Measurements from ENCODE around the gene EDNRB. TPM values are rescaled to one million over a fixed set of nuclear protein-coding genes. Genes with fewer than 3 reads are reported as not detected.

The EDNRB gene
- total RNA-seq, 2 donors from 2014 or later: 4.4 to 5.9 TPM

- peaks cover 11% of the 10 kb centered on the region for H3K9me3 Mint-ChIP-seq
- Histone ChIP-seq H3K4me1 (ENCODE audit: control insufficient read depth, insufficient read depth, low read length) (no peaks in the 10 kb centered on the region), H3K27me3 (ENCODE audit: control insufficient read depth, insufficient read depth, low read length, poor library complexity, severe bottlenecking) (no peaks in the 10 kb centered on the region), H3K27ac (ENCODE audit: low read depth, low read length) (no peak overlapping the region), H3K9me3 (ENCODE audit: control insufficient read depth, low read length) (no peaks in the 10 kb centered on the region), H3K36me3 (ENCODE audit: control insufficient read depth, insufficient read depth, low read length) (no peaks in the 10 kb centered on the region), H3K9ac (ENCODE audit: extremely low read depth, low read length, poor library complexity, severe bottlenecking) (no peak overlapping the region), H3K4me3 (ENCODE audit: low read length) (no peak overlapping the region)
- H3K4me1 Mint-ChIP-seq: peaks cover 11% of the 10 kb centered on the region
- no peak overlapping the region for H3K4me3 Mint-ChIP-seq
- no peaks in the 10 kb centered on the region for H3K36me3 Mint-ChIP-seq (ENCODE audit: low read depth)
- H3K27me3 Mint-ChIP-seq (ENCODE audit: insufficient read depth): peaks cover 2% of the 10 kb centered on the region
- H3K27ac Mint-ChIP-seq: no peak overlapping the region
- TF ChIP-seq CTCF (conservative IDR thresholded peaks at IDR 0.05): no peak
- DNase-seq: no peak
- 77 to 91% methylated on average over 2 of the region's 2 CpGs for WGBS, 2 experiments (ENCODE audit: insufficient coverage in 1 of 2, insufficient read length in 1 of 2)
Measured at GRCh38 chr13:77928909-77929308, 10.3 kb upstream of the EDNRB start.

DNA sequence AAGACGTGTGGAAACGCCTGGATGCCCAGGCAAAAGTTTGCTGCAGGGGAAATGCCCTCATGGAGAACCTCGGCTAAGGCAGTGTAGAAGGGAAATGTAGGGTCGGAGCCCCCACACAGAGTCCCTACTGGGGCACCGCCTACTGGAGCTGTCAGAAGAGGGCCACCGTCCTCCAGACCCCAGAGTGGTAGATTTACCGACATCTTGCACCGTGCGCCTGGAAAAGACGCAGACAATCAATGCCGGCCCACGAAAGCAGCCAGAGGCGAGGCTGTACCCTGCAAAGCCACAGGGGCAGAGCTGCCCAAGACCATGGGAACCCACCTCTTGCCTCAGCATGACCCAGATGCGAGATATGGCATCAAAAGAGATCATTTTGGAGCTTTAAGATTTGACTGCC, 7.0 kb upstream of the EDNRB start:
- Histone ChIP-seq H3K9me3 (ENCODE audit: control insufficient read depth, low read length) (no peaks in the 10 kb centered on the region), H3K4me1 (ENCODE audit: control insufficient read depth, insufficient read depth, low read length) (no peaks in the 10 kb centered on the region), H3K9ac (ENCODE audit: extremely low read depth, low read length, poor library complexity, severe bottlenecking) (no peak overlapping the region), H3K4me3 (ENCODE audit: low read length) (no peak overlapping the region), H3K27me3 (ENCODE audit: control insufficient read depth, insufficient read depth, low read length, poor library complexity, severe bottlenecking) (peaks cover 3% of the 10 kb centered on the region), H3K36me3 (ENCODE audit: control insufficient read depth, insufficient read depth, low read length) (no peaks in the 10 kb centered on the region), H3K27ac (ENCODE audit: low read depth, low read length) (no peak overlapping the region)
- no peaks in the 10 kb centered on the region for H3K4me1 Mint-ChIP-seq
- H3K36me3 Mint-ChIP-seq (ENCODE audit: low read depth): no peaks in the 10 kb centered on the region
- peaks cover 2% of the 10 kb centered on the region for H3K27me3 Mint-ChIP-seq (ENCODE audit: insufficient read depth)
- WGBS, 2 experiments (ENCODE audit: insufficient coverage in 1 of 2, insufficient read length in 1 of 2): 95% methylated on average over 14 of the region's 14 CpGs
- no peak overlapping the region for H3K4me3 Mint-ChIP-seq
- no peak overlapping the region for H3K27ac Mint-ChIP-seq
- TF ChIP-seq CTCF (conservative IDR thresholded peaks at IDR 0.05): no peak
- peaks cover 11% of the 10 kb centered on the region for H3K9me3 Mint-ChIP-seq
- DNase-seq: no peak

GRCh38 chr13:77919921-77920294, 1.3 kb upstream of the EDNRB start:
- Mint-ChIP-seq H3K9me3 (no peaks in the 10 kb centered on the region), H3K36me3 (ENCODE audit: low read depth) (peaks cover 2% of the 10 kb centered on the region), H3K27ac (no peak overlapping the region), H3K27me3 (ENCODE audit: insufficient read depth) (peaks cover 21% of the 10 kb centered on the region), H3K4me3 (no peak overlapping the region), H3K4me1 (peaks cover 3% of the 10 kb centered on the region)
- Histone ChIP-seq H3K27me3 (ENCODE audit: control insufficient read depth, insufficient read depth, low read length, poor library complexity, severe bottlenecking) (peaks cover 42% of the 10 kb centered on the region), H3K4me1 (ENCODE audit: control insufficient read depth, insufficient read depth, low read length) (no peaks in the 10 kb centered on the region), H3K27ac (ENCODE audit: low read depth, low read length) (peak overlapping the region; percentile 92), H3K9me3 (ENCODE audit: control insufficient read depth, low read length) (no peaks in the 10 kb centered on the region), H3K4me3 (ENCODE audit: low read length) (peak overlapping the region; percentile 82), H3K36me3 (ENCODE audit: control insufficient read depth, insufficient read depth, low read length) (no peaks in the 10 kb centered on the region), H3K9ac (ENCODE audit: extremely low read depth, low read length, poor library complexity, severe bottlenecking) (no peak overlapping the region)
- WGBS, 2 experiments (ENCODE audit: insufficient coverage in 1 of 2, insufficient read length in 1 of 2): 65 to 68% methylated on average over 6 to 8 of the region's 8 CpGs
- no peak for TF ChIP-seq CTCF (conservative IDR thresholded peaks at IDR 0.05)
- DNase-seq: peak; percentile 52
